ENCODE results near the gene ROM1. TPM values are rescaled to one million over a fixed set of nuclear protein-coding genes. Genes with fewer than 3 reads are reported as not detected.

The ROM1 gene
- total and polyA plus RNA-seq, 2 experiments from 2014 or later: 1.5 to 3.2 TPM

DNA sequence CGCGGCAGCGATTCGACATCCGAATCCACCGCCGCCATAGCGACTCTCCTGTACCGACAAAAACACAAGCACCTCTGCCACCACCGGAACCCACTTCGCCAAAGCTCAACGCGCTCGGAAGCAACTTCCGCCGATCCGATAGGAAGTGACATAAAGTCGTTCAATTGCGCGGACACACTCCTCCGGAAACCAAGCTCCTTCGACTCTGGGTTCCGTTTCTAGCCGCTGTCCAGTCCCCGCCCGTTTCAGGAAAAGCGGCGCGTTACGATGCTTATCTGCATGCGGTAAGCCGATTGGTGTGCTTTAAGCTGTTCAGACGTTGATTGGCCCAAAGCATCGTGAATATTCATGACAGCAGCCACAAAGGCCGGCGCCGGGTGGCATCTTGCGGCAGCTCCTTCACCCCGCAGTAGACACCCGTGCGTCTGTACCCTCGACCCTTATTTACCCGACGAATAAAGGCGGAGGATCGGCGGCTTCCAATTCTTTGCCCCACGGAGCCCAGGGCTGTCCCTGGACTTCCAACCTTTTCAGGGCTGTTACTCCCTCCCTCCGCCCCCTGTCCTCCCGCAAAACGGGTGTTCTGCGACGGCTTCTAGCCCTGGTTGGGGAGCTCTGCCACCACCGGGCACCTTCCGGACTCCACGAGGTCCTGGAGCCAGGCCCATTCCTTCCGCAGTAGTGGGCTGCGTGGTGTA lies 21.5 kb upstream of the ROM1 start, which contains the start of gene TUT1:
Gene TUT1 (minus strand): TSS at position 76 of the 698 bp plus-strand sequence. CDS start 38 bp downstream, at position 38.
- no peaks in the 10 kb centered on the region for H3K27me3 ChIP-seq
- H3K9me2 ChIP-seq (replicated peaks; ENCODE audit: insufficient read depth): no peaks in the 10 kb centered on the region
- H3K27ac ChIP-seq: peak within 1 kb of the TSS; percentile 88
- peak within 1 kb of the TSS; percentile 65 for H3K4me3 ChIP-seq
- H3K36me3 ChIP-seq (replicated peaks; ENCODE audit: insufficient read depth, low read depth): no peaks in the 10 kb centered on the region
- peaks cover 19% of the 10 kb centered on the region for H3K79me2 ChIP-seq
- peak; percentile 98 for DNase-seq (ENCODE audit: low spot score)
- no peaks in the 10 kb centered on the region for H4K20me1 ChIP-seq (ENCODE audit: insufficient read depth, poor library complexity, severe bottlenecking)
- no peak for TF ChIP-seq EZH2phosphoT487 (IDR thresholded peaks at IDR 0.05; ENCODE audit: low read depth, severe bottlenecking, unreplicated experiment)
- TF ChIP-seq, protein P1, sequence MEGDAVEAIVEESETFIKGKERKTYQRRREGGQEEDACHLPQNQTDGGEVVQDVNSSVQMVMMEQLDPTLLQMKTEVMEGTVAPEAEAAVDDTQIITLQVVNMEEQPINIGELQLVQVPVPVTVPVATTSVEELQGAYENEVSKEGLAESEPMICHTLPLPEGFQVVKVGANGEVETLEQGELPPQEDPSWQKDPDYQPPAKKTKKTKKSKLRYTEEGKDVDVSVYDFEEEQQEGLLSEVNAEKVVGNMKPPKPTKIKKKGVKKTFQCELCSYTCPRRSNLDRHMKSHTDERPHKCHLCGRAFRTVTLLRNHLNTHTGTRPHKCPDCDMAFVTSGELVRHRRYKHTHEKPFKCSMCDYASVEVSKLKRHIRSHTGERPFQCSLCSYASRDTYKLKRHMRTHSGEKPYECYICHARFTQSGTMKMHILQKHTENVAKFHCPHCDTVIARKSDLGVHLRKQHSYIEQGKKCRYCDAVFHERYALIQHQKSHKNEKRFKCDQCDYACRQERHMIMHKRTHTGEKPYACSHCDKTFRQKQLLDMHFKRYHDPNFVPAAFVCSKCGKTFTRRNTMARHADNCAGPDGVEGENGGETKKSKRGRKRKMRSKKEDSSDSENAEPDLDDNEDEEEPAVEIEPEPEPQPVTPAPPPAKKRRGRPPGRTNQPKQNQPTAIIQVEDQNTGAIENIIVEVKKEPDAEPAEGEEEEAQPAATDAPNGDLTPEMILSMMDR (IDR thresholded peaks at IDR 0.05; ENCODE audit: poor library complexity): peak; percentile 18
- under 1% methylated on average over 58 of the region's 58 CpGs for WGBS (ENCODE audit: low lambda C conversion rate, missing lambda C conversion rate)
- H2AFZ ChIP-seq: peak within 1 kb of the TSS; percentile 55
- H3K4me1 ChIP-seq (ENCODE audit: insufficient read depth): peaks cover 7% of the 10 kb centered on the region
- peak within 1 kb of the TSS; percentile 85 for H3K4me2 ChIP-seq
- no peaks in the 10 kb centered on the region for H3K9me3 ChIP-seq (ENCODE audit: low read depth)

DNA sequence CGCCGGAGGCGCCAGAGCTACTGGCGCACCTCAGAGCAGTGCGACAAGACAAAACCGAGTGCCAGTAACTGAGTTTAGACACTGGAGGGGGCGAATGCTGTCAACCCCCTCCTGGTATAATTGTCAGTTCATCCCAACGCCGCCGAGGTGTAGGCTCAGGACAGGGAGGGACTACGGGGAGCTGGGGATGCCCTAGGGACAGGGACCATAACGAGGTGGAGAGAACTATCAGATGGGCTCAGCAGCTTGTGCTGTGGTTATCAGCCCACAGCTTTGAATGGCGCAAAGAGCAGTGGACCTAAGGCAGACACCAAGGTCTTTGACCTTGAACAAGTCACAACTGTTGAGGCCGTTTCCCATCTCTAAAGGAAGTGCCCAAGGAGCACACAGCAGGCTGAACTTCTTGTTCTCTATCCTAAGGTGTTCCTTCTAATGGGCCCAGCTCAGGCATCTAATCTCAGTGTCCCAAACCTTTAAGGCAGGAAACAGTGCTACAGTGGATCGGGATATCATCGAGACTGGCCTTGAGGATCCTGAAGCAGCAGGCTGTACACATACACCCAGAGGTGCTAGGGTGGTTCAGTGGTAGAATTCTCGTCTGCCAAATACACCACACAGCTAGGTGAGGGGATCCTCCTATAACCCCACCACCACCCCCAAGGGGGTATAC lies 20.8 kb upstream of the ROM1 start:
- peaks cover 20% of the 10 kb centered on the region for H3K79me2 ChIP-seq
- peak overlapping the region; percentile 22 for H3K4me3 ChIP-seq
- DNase-seq (ENCODE audit: low spot score): no peak
- no peaks in the 10 kb centered on the region for H4K20me1 ChIP-seq (ENCODE audit: insufficient read depth, poor library complexity, severe bottlenecking)
- no peaks in the 10 kb centered on the region for H3K36me3 ChIP-seq (replicated peaks; ENCODE audit: insufficient read depth, low read depth)
- H3K27me3 ChIP-seq: no peaks in the 10 kb centered on the region
- peak overlapping the region; percentile 85 for H3K4me2 ChIP-seq
- H2AFZ ChIP-seq: peak overlapping the region; percentile 41
- no peaks in the 10 kb centered on the region for H3K9me2 ChIP-seq (replicated peaks; ENCODE audit: insufficient read depth)
- H3K4me1 ChIP-seq (ENCODE audit: insufficient read depth): peaks cover 7% of the 10 kb centered on the region
- WGBS (ENCODE audit: low lambda C conversion rate, missing lambda C conversion rate): 23% methylated on average over 17 of the region's 17 CpGs
- no peaks in the 10 kb centered on the region for H3K9me3 ChIP-seq (ENCODE audit: low read depth)
- H3K27ac ChIP-seq: peak overlapping the region; percentile 85
- TF ChIP-seq EZH2 (IDR thresholded peaks at IDR 0.05; ENCODE audit: borderline replicate concordance) (no peak), EZH2phosphoT487 (IDR thresholded peaks at IDR 0.05; ENCODE audit: low read depth, severe bottlenecking, unreplicated experiment) (no peak)
- TF ChIP-seq, protein P1 (IDR thresholded peaks at IDR 0.05; ENCODE audit: poor library complexity): no peak

DNA sequence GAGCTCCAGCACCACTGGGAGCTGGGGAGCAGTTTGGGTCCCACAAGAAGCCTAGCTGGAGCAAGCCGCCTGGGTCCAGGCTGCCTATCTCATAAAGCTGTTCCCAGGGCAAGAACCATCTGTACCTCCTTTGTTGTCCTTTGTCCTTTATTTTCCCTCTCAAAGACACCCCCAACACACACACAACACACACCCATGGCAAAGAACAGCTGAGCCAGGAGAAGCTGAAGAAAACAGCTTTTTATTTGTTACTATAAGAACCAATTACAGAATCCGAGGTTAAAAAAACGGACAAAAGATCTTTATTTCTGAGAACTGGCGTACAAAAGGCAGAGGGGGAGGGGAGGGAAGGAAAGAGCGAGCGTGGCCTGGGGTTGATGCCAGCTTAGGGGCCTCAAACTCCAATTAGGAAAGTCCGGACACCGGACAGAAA lies 20.1 kb upstream of the ROM1 start:
- Histone ChIP-seq H3K79me2 (peaks cover 28% of the 10 kb centered on the region), H2AFZ (no peak overlapping the region), H3K27ac (peak overlapping the region; percentile 85), H3K9me2 (replicated peaks; ENCODE audit: insufficient read depth) (no peaks in the 10 kb centered on the region), H4K20me1 (ENCODE audit: insufficient read depth, poor library complexity, severe bottlenecking) (no peaks in the 10 kb centered on the region), H3K4me2 (no peak overlapping the region), H3K4me1 (ENCODE audit: insufficient read depth) (peaks cover 7% of the 10 kb centered on the region), H3K36me3 (replicated peaks; ENCODE audit: insufficient read depth, low read depth) (no peaks in the 10 kb centered on the region), H3K9me3 (ENCODE audit: low read depth) (no peaks in the 10 kb centered on the region), H3K4me3 (no peak overlapping the region), H3K27me3 (no peaks in the 10 kb centered on the region)
- TF ChIP-seq, protein P1 (IDR thresholded peaks at IDR 0.05; ENCODE audit: poor library complexity): no peak
- no peak for TF ChIP-seq EZH2phosphoT487 (IDR thresholded peaks at IDR 0.05; ENCODE audit: low read depth, severe bottlenecking, unreplicated experiment)
- TF ChIP-seq EZH2 (IDR thresholded peaks at IDR 0.05; ENCODE audit: borderline replicate concordance): no peak
- no peak for DNase-seq (ENCODE audit: low spot score)
- 89% methylated on average over 4 of the region's 8 CpGs for WGBS (ENCODE audit: low lambda C conversion rate, missing lambda C conversion rate)

All from hepatocyte (in vitro differentiated cells).